ENCODE measurements around the gene PACS2.

Gene PACS2

DNA sequence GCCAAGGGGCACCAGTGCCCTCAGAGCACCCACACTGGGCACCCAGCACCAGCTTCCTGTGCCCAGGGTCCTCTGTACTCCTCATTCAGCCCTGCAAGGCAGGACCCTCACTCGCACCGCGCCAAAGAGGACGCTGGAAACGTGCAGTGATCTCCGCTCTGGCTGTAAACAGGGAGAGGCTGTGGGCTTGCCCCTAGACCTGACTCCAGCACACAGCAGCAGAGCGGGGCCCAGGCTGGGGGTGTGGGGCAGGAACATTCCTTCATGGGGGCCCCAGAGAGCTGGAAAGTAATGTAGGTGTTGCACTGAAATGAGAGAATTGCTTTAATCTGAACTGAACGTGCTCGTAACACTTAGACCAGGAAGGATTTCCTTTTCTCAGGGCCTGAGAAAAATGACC, 8.8 kb upstream of the PACS2 start:
- H3K9ac ChIP-seq (ENCODE audit: low read depth, low read length), result no peak overlapping the region
- no peaks in the 10 kb centered on the region for H3K27me3 ChIP-seq (ENCODE audit: control insufficient read depth, insufficient read depth, low read length)
- no peaks in the 10 kb centered on the region for H3K4me1 ChIP-seq (ENCODE audit: control insufficient read depth, insufficient read depth, low read length)
- no peaks in the 10 kb centered on the region for H3K36me3 ChIP-seq (ENCODE audit: insufficient read depth, low read length)
- no peak overlapping the region for H3K4me2 ChIP-seq (ENCODE audit: low read length)
- no peak overlapping the region for H3K4me3 ChIP-seq (ENCODE audit: low read length)
- H3K9me3 ChIP-seq (replicated peaks; ENCODE audit: low read length), result no peaks in the 10 kb centered on the region

GRCh38 chr14:105307052-105307727, 7.4 kb upstream of the PACS2 start:
- Histone ChIP-seq H3K9me3 (replicated peaks; ENCODE audit: low read length) (no peaks in the 10 kb centered on the region), H3K4me3 (ENCODE audit: low read length) (no peak overlapping the region), H3K4me2 (ENCODE audit: low read length) (no peak overlapping the region)

DNA sequence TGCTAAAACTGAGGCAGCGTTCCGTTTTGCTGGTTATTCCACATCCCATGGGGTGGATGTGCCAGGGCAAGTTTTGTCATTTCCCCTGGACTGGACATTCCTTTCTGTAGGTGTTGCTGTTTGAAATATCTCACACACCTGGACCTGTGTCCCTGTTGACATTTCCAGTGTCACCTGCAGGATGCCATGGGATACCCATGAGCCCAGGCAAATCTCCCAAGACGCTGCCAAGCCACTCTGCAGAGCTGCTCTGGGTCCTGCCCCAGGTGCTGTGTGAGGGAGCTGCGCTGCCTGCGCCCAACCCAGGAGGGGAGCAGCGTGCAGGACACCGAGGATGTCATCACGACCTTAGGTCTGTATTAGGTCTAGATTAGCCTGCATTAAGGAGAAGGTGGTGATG, 5.2 kb upstream of the PACS2 start:
- no peak overlapping the region for H3K4me2 ChIP-seq (ENCODE audit: low read length)
- H3K9ac ChIP-seq (ENCODE audit: low read depth, low read length), result no peak overlapping the region
- no peak overlapping the region for H3K4me3 ChIP-seq (ENCODE audit: low read length)
- no peaks in the 10 kb centered on the region for H3K36me3 ChIP-seq (ENCODE audit: insufficient read depth, low read length)
- H3K9me3 ChIP-seq (replicated peaks; ENCODE audit: low read length), result no peaks in the 10 kb centered on the region
- H3K27me3 ChIP-seq (ENCODE audit: control insufficient read depth, insufficient read depth, low read length), result no peaks in the 10 kb centered on the region
- peaks cover 11% of the 10 kb centered on the region for H3K4me1 ChIP-seq (ENCODE audit: control insufficient read depth, insufficient read depth, low read length)

More at GRCh38 chr14:105307052-105307727, 7.4 kb upstream of the PACS2 start:
- H3K4me1 ChIP-seq (ENCODE audit: control insufficient read depth, insufficient read depth, low read length), result no peaks in the 10 kb centered on the region
- no peaks in the 10 kb centered on the region for H3K36me3 ChIP-seq (ENCODE audit: insufficient read depth, low read length)
- H3K9ac ChIP-seq (ENCODE audit: low read depth, low read length), result no peak overlapping the region
- H3K27me3 ChIP-seq (ENCODE audit: control insufficient read depth, insufficient read depth, low read length), result no peaks in the 10 kb centered on the region

- no peaks in the 10 kb centered on the region for H3K27me3 ChIP-seq (ENCODE audit: control insufficient read depth, insufficient read depth, low read length)
- H3K9ac ChIP-seq (ENCODE audit: low read depth, low read length), result no peak overlapping the region
- H3K9me3 ChIP-seq (replicated peaks; ENCODE audit: low read length), result no peaks in the 10 kb centered on the region
- H3K4me1 ChIP-seq (ENCODE audit: control insufficient read depth, insufficient read depth, low read length), result peaks cover 23% of the 10 kb centered on the region
- H3K4me2 ChIP-seq (ENCODE audit: low read length), result no peak overlapping the region
- H3K4me3 ChIP-seq (ENCODE audit: low read length), result no peak overlapping the region
- no peaks in the 10 kb centered on the region for H3K36me3 ChIP-seq (ENCODE audit: insufficient read depth, low read length)
Observed at GRCh38 chr14:105311838-105312237, 2.7 kb upstream of the PACS2 start.

- peaks cover 34% of the 10 kb centered on the region for H3K4me1 ChIP-seq (ENCODE audit: control insufficient read depth, insufficient read depth, low read length)
- no peaks in the 10 kb centered on the region for H3K27me3 ChIP-seq (ENCODE audit: control insufficient read depth, insufficient read depth, low read length)
- no peak overlapping the region for H3K4me3 ChIP-seq (ENCODE audit: low read length)
- no peak overlapping the region for H3K9ac ChIP-seq (ENCODE audit: low read depth, low read length)
- H3K4me2 ChIP-seq (ENCODE audit: low read length), result no peak overlapping the region
- H3K36me3 ChIP-seq (ENCODE audit: insufficient read depth, low read length), result no peaks in the 10 kb centered on the region
- no peaks in the 10 kb centered on the region for H3K9me3 ChIP-seq (replicated peaks; ENCODE audit: low read length)
Observed at GRCh38 chr14:105312973-105313372, 1.6 kb upstream of the PACS2 start.

- H3K4me3 ChIP-seq (ENCODE audit: low read length), result peak overlapping the region; percentile 69
- no peaks in the 10 kb centered on the region for H3K9me3 ChIP-seq (replicated peaks; ENCODE audit: low read length)
- H3K9ac ChIP-seq (ENCODE audit: low read depth, low read length), result peak overlapping the region; percentile 70
Observed at GRCh38 chr14:105313381-105314286, 914 bp upstream of the PACS2 start.

GRCh38 chr14:105315211-105315721, 718 bp downstream of the PACS2 start:
- peak overlapping the region; percentile 96 for H3K4me2 ChIP-seq (ENCODE audit: low read length)
- H3K4me1 ChIP-seq (ENCODE audit: control insufficient read depth, insufficient read depth, low read length), result peaks cover 34% of the 10 kb centered on the region
- H3K9ac ChIP-seq (ENCODE audit: low read depth, low read length), result peak overlapping the region; percentile 72
- H3K36me3 ChIP-seq (ENCODE audit: insufficient read depth, low read length), result no peaks in the 10 kb centered on the region
- H3K9me3 ChIP-seq (replicated peaks; ENCODE audit: low read length), result no peaks in the 10 kb centered on the region
- peak overlapping the region; percentile 90 for H3K4me3 ChIP-seq (ENCODE audit: low read length)
- H3K27me3 ChIP-seq (ENCODE audit: control insufficient read depth, insufficient read depth, low read length), result no peaks in the 10 kb centered on the region

More at GRCh38 chr14:105313381-105314286, 914 bp upstream of the PACS2 start:
- Histone ChIP-seq H3K36me3 (ENCODE audit: insufficient read depth, low read length) (no peaks in the 10 kb centered on the region), H3K4me2 (ENCODE audit: low read length) (peak overlapping the region; percentile 83), H3K27me3 (ENCODE audit: control insufficient read depth, insufficient read depth, low read length) (no peaks in the 10 kb centered on the region), H3K4me1 (ENCODE audit: control insufficient read depth, insufficient read depth, low read length) (peaks cover 34% of the 10 kb centered on the region)

DNA sequence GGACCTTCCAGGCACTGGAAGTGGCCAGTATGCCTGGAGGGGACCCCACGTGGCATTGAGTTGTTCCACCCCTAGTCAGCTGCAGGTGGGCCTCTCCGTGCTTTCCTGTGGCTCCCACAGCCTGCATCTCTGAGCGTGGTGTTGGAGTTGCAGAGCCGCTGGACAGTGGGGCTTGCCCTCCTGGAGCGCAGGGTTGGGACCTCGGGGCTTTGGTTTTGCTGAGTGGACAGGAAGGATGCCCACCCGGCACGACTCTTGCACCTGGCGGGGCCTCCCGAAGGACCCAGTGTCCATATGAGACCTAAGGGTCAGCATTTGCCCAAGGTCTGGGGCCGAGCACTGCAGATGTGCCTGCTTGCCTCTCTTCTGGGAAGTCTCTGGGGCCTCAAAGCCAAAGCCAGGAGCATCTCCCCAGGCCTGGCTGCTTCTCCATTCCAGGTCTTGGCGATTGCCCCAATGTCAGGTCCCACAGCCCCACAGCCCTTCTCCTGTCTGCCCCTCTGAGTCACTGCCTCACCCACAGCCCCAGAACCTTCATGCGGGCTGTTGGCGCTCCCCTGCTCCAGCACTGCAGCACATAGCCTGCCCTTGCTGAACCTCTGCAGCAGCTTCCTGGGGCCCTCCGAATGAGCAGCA, 1.5 kb downstream of the PACS2 start:
- Histone ChIP-seq H3K4me1 (ENCODE audit: control insufficient read depth, insufficient read depth, low read length) (peaks cover 34% of the 10 kb centered on the region), H3K9me3 (replicated peaks; ENCODE audit: low read length) (no peaks in the 10 kb centered on the region), H3K9ac (ENCODE audit: low read depth, low read length) (peak overlapping the region; percentile 72), H3K27me3 (ENCODE audit: control insufficient read depth, insufficient read depth, low read length) (no peaks in the 10 kb centered on the region), H3K4me3 (ENCODE audit: low read length) (peak overlapping the region; percentile 90), H3K36me3 (ENCODE audit: insufficient read depth, low read length) (no peaks in the 10 kb centered on the region), H3K4me2 (ENCODE audit: low read length) (peak overlapping the region; percentile 96)

GRCh38 chr14:105316577-105316941, 2.0 kb downstream of the PACS2 start:
- Histone ChIP-seq H3K9ac (ENCODE audit: low read depth, low read length) (no peak overlapping the region), H3K4me3 (ENCODE audit: low read length) (peak overlapping the region; percentile 21), H3K4me1 (ENCODE audit: control insufficient read depth, insufficient read depth, low read length) (peaks cover 34% of the 10 kb centered on the region)

GRCh38 chr14:105316968-105317510, 2.5 kb downstream of the PACS2 start:
- Histone ChIP-seq H3K4me3 (ENCODE audit: low read length) (peak overlapping the region; percentile 21), H3K4me2 (ENCODE audit: low read length) (peak overlapping the region; percentile 96), H3K9me3 (replicated peaks; ENCODE audit: low read length) (no peaks in the 10 kb centered on the region), H3K9ac (ENCODE audit: low read depth, low read length) (peak overlapping the region; percentile 2), H3K36me3 (ENCODE audit: insufficient read depth, low read length) (no peaks in the 10 kb centered on the region), H3K27me3 (ENCODE audit: control insufficient read depth, insufficient read depth, low read length) (no peaks in the 10 kb centered on the region), H3K4me1 (ENCODE audit: control insufficient read depth, insufficient read depth, low read length) (peaks cover 34% of the 10 kb centered on the region)

More at GRCh38 chr14:105316577-105316941, 2.0 kb downstream of the PACS2 start:
- no peaks in the 10 kb centered on the region for H3K27me3 ChIP-seq (ENCODE audit: control insufficient read depth, insufficient read depth, low read length)
- H3K9me3 ChIP-seq (replicated peaks; ENCODE audit: low read length), result no peaks in the 10 kb centered on the region
- peak overlapping the region; percentile 96 for H3K4me2 ChIP-seq (ENCODE audit: low read length)
- H3K36me3 ChIP-seq (ENCODE audit: insufficient read depth, low read length), result no peaks in the 10 kb centered on the region

- H3K27me3 ChIP-seq (ENCODE audit: control insufficient read depth, insufficient read depth, low read length), result no peaks in the 10 kb centered on the region
- H3K9ac ChIP-seq (ENCODE audit: low read depth, low read length), result peak overlapping the region; percentile 2
- H3K4me1 ChIP-seq (ENCODE audit: control insufficient read depth, insufficient read depth, low read length), result peaks cover 37% of the 10 kb centered on the region
- no peaks in the 10 kb centered on the region for H3K36me3 ChIP-seq (ENCODE audit: insufficient read depth, low read length)
- H3K4me2 ChIP-seq (ENCODE audit: low read length), result peak overlapping the region; percentile 96
- H3K4me3 ChIP-seq (ENCODE audit: low read length), result peak overlapping the region; percentile 21
- H3K9me3 ChIP-seq (replicated peaks; ENCODE audit: low read length), result no peaks in the 10 kb centered on the region
Observed at GRCh38 chr14:105317546-105317945, 3.0 kb downstream of the PACS2 start.
